Liver (tissue), 9 donors: ENCODE measurements around the gene FAM83G. TPM values are rescaled to one million over a fixed set of nuclear protein-coding genes. Genes with fewer than 3 reads are reported as not detected.
"Not testable (repeated sequence)": the region's sequence is repeated elsewhere in the genome, so short reads cannot be mapped to it uniquely, and the experiment has no call there.

Source experiments
- DNase-seq: peaks from one replicate; pipeline ENCODE4 v3.0.0-alpha.2; 2017; ENCODE audit warnings: low spot score
- H3K27ac ChIP-seq, 2 donors: one replicate each; pipeline ENCODE4 v1.7.0; 2013; ENCODE audit warnings: inconsistent platforms in 2 of 2, low read length in 2 of 2, control low read depth in 1 of 2, low read depth in 1 of 2, mild to moderate bottlenecking in 1 of 2
- H3K27me3 ChIP-seq, 4 donors: one replicate each; pipeline versions ENCODE4 v1.6.1 to v1.7.0; 2013; ENCODE audit warnings: low read length in 3 of 4, inconsistent platforms in 1 of 4, mild to moderate bottlenecking in 1 of 4, moderate library complexity in 1 of 4; ENCODE audit not compliant: control insufficient read depth in 4 of 4, insufficient read depth in 4 of 4
- H3K36me3 ChIP-seq, 4 donors: one replicate each; pipeline versions ENCODE4 v1.6.1 to v1.7.0; 2013; ENCODE audit warnings: low read length in 3 of 4, mild to moderate bottlenecking in 3 of 4, low read depth in 1 of 4, moderate library complexity in 1 of 4; ENCODE audit not compliant: control insufficient read depth in 4 of 4, insufficient read depth in 3 of 4
- H3K4me1 ChIP-seq, 4 donors: one replicate each; pipeline versions ENCODE4 v1.6.1 to v1.7.0; 2013; ENCODE audit warnings: low read length in 3 of 4, mild to moderate bottlenecking in 3 of 4, moderate library complexity in 1 of 4; ENCODE audit not compliant: control insufficient read depth in 4 of 4, insufficient read depth in 4 of 4
- H3K4me3 ChIP-seq, 3 donors: one replicate each; pipeline versions ENCODE4 v1.6.1 to v1.7.0; 2013; ENCODE audit warnings: low read length in 3 of 3, control low read depth in 1 of 3, low read depth in 1 of 3, mild to moderate bottlenecking in 1 of 3
- H3K9ac ChIP-seq, 2 donors: one replicate each; pipeline ENCODE4 v1.7.0; 2013; ENCODE audit warnings: low read length in 2 of 2, mild to moderate bottlenecking in 2 of 2, moderate library complexity in 2 of 2, control low read depth in 1 of 2, low read depth in 1 of 2
- H3K9me3 ChIP-seq, 4 donors: one replicate each; pipeline versions ENCODE4 v1.6.1 to v1.7.0; 2013; ENCODE audit warnings: low read length in 3 of 4; ENCODE audit not compliant: control insufficient read depth in 4 of 4
- WGBS: extraction: QIAGEN DNeasy Blood & Tissue Kit; methylation state at CpG from one replicate; pipeline ENCODE4 v1.1.7; 2013; 5-methylcytosine and 5-hydroxymethylcytosine counted together
- polyA plus RNA-seq, 2 donors: library from polyadenylated mRNA; stranded (reverse) in 1 of 2; unstranded in 1 of 2; fragments of 200-250 nt in 1 of 2; fragments of >200 nt in 1 of 2; fragmentation: Nextera tagmentation in 1 of 2; extraction: Ambion mirVana in 1 of 2; gene quantifications; one replicate each; pipeline versions ENCODE4 v1.2.1 to v1.2.3, GENCODE V29; 2013 to 2015
- total RNA-seq, 2 donors: library from RNA; depleted of rRNA; stranded (reverse); fragments of >200 nt; gene quantifications; one replicate each; pipeline ENCODE4 v1.2.3, GENCODE V29; 2014
- donor health status: healthy.
- donor health status: healthy.
- donor health status: healthy.
- donor health status: healthy.
- donor health status: healthy.

Gene FAM83G
- total and polyA plus RNA-seq, 4 donors, result 5.2 to 25.0 (median 11.5) TPM

DNA sequence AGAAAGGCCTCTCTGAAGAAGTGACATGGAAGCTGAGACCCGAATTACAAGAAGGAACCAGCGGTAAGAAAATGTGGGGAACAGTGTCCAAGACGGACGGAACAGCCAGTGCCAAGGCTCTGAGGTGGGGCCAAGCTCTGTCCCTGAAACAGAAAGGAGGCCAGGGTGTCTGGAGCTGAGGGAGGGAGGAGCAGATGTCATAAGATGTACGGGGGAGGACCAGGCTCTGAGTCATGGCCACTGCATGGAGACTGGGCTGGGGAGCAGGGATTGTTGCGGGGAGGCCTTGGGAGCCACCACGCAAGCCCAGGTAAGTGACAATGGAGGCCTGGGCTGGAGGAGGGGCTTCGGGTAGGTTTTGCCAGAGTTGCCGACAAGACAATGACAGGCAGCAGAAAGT, 40.1 kb upstream of the FAM83G start:
- not testable (repeated sequence) for DNase-seq, H3K27me3 ChIP-seq, H3K27ac ChIP-seq, H3K9ac ChIP-seq, H3K4me1 ChIP-seq, H3K4me3 ChIP-seq, H3K9me3 ChIP-seq, H3K36me3 ChIP-seq
- WGBS, result no CpG with 5 or more reads among the region's 9 CpGs

DNA sequence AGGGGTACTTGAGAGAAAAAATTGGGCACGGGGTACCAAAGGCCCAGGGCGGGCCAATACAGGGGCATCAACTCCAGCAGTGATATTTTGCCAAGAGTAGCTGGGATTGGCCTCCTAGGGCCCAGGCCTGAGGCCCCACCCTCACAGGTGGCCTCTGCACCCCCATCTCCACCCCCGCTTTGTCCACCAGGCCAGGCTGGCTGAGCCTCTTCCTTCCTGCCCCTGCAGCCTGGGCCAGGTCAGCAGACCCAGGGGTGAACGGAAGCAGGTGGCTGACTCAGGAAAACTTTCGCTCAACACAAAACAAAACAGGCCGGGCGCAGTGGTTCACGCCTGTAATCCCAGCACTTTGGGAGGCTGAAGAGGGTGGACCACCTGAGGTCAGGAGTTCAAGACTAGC, 38.5 kb upstream of the FAM83G start:
- not testable (repeated sequence) for H3K27ac ChIP-seq, H3K4me1 ChIP-seq, DNase-seq, H3K27me3 ChIP-seq, H3K4me3 ChIP-seq, H3K9ac ChIP-seq, H3K36me3 ChIP-seq, H3K9me3 ChIP-seq
- no CpG with 5 or more reads among the region's 8 CpGs for WGBS

DNA sequence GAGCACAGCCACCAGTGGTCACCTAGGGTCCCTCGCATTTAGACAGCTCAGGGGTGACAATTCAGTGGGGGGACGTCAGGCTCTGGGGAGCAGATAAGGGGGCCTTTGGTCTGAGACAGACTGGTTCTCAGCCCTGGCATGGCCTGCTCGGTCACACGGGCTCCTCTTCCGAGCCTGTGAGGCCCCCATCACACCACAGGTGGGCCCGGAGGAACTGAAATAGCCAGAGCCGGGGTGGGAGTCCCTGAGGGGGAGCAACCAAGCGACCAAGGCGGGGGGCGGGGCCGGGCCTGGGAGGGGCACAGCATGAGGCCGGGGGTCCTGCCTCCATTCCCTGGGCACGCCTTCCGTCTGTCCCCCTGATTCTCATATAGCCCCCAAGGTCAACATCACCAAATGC, 37.8 kb upstream of the FAM83G start:
- no CpG with 5 or more reads among the region's 14 CpGs for WGBS
- not testable (repeated sequence) for DNase-seq, H3K36me3 ChIP-seq, H3K9me3 ChIP-seq, H3K4me1 ChIP-seq, H3K27me3 ChIP-seq, H3K9ac ChIP-seq, H3K4me3 ChIP-seq, H3K27ac ChIP-seq

DNA sequence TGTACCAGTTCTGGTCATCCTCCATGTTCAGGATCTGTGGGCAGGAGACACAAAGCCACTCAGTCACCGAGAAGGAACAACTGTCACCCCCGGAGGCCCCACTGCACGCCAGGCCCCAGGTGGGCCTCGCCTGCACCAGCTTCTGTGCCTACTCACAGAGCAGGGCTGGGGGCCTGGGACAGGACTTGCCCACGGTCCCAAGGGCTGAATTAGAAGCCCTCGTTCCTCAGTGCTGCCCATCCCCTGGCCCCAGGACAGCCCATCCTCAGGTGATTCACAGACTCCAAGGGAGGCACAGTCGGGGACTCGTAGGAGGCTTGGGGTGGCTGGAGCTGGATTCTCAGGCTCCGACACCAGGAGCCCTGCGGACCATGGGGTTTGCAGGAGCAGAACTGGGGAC, 37.3 kb upstream of the FAM83G start:
- not testable (repeated sequence) for H3K4me3 ChIP-seq, H3K27ac ChIP-seq, H3K9ac ChIP-seq, H3K27me3 ChIP-seq, H3K9me3 ChIP-seq, H3K36me3 ChIP-seq, DNase-seq, H3K4me1 ChIP-seq
- WGBS, result 96% methylated on average over 2 of the region's 10 CpGs

DNA sequence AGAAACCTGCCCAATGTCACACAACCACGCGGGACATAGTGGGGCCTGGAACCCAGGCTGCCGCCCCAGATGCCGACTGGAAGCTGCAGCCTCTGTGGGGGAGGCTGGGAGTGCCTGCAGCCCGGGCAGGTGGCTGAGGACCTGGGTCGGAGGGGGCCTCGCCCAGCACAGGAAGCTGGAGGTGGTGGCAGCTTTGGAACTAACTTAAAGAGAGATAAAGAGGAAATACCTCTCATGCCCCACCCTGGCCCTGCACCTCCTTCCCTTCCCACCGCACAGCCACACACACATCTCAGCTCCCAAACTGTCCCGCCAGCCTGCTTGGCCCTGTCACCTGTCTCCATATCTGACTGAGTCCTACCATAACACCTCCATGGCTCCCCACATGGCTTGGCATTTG, 35.8 kb upstream of the FAM83G start:
- H3K9me3 ChIP-seq, H3K27me3 ChIP-seq, H3K9ac ChIP-seq, H3K4me1 ChIP-seq, H3K36me3 ChIP-seq, H3K27ac ChIP-seq, H3K4me3 ChIP-seq, DNase-seq: not testable (repeated sequence)
- WGBS, result no CpG with 5 or more reads among the region's 9 CpGs

DNA sequence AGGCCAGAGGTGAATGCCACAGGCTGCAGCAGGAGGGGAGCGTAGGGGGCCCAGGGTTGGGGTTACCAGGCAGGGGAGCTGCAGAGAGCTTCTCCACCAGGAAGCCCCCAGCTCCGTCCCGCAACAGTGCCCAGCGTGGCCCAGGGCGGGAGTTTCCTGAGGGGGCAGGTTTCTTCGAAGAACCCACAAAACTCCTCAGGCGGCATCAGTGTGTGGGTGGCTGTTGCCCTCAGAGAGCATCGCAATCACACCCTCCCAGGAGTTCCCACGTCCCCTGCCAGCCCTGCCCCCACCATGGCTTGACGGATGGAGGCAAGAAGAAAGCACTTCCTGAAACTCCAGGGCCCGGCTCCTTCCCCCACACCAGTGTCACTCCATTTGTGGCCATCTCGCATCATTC, 34.2 kb upstream of the FAM83G start:
- H3K27ac ChIP-seq, H3K36me3 ChIP-seq, DNase-seq, H3K27me3 ChIP-seq, H3K9ac ChIP-seq, H3K4me1 ChIP-seq, H3K9me3 ChIP-seq, H3K4me3 ChIP-seq: not testable (repeated sequence)
- no CpG with 5 or more reads among the region's 12 CpGs for WGBS

DNA sequence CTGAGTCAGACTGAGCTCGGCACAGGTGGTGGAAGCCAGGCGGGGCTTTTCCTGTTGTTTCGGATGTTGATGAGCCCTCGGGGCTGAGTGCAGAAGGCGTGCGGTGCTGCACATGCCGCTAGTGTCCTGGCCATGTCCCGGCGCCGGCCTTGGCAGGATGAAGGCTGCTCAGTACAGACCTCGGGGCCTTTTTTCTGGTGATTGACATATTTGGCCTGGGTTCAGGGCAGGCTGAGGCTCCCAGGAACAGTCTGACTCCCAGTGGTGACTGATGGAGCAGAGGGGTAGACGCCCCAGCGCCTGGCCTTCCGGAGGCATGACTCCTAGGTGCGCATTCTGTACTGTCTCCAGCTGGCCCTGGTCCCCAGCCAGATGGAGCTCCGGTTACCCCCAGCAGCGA, 33.4 kb upstream of the FAM83G start:
- not testable (repeated sequence) for H3K36me3 ChIP-seq, H3K27me3 ChIP-seq, DNase-seq, H3K9ac ChIP-seq, H3K9me3 ChIP-seq, H3K4me1 ChIP-seq, H3K4me3 ChIP-seq, H3K27ac ChIP-seq
- no CpG with 5 or more reads among the region's 17 CpGs for whole genome bisulfite sequencing

DNA sequence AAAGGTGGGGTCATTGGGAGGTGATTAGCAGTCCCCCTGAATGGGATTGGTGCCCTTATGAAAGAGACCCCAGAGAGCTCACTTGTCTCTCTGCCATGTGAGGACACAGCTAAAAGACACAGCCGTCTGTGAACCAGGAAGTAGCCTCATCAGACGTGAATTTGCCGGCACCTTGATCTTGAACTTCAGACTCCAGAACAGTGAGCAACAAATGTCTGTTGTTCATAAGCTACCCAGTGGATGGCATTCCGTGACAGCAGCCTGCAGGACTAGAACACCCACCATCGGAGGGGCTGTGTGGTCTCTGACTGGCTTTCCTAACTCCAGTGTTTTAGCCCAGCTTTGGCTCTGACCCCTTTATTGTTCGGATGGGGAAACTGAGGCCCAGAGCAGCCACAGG, 33.0 kb upstream of the FAM83G start:
- no CpG with 5 or more reads among the region's 6 CpGs for WGBS
- not testable (repeated sequence) for H3K9me3 ChIP-seq, H3K27ac ChIP-seq

DNA sequence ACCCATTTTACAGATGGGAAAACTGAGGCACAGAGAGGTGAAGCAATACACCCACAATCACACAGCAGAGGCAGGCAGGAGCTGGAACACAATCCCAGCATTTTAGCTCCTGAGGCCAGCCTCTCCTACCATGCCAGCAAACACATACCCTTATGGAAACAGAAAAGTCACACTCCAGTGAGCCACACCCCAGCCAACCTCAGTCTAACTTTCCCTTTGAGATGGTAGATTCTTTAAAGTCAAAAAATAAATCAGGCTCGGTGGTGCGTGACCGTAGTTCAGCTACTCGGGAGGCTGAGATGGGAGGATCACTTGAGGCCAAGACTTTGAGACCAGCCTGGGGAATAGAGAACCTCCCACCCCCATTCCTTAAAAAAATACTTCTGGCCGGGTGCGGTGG, 31.6 kb upstream of the FAM83G start:
- not testable (repeated sequence) for H3K4me1 ChIP-seq, H3K4me3 ChIP-seq, H3K9ac ChIP-seq, DNase-seq, H3K36me3 ChIP-seq, H3K27ac ChIP-seq, H3K27me3 ChIP-seq, H3K9me3 ChIP-seq
- no CpG with 5 or more reads among the region's 6 CpGs for WGBS

More for the DNA sequence above, 33.0 kb upstream of the FAM83G start:
- H3K27me3 ChIP-seq, H3K4me3 ChIP-seq, H3K4me1 ChIP-seq, DNase-seq, H3K36me3 ChIP-seq, H3K9ac ChIP-seq: not testable (repeated sequence)
